Fibroblast of gingiva (primary cell): ENCODE results near the gene LHX5.

Source experiments
- DNase-seq: peaks from one replicate; pipeline ENCODE4 v3.0.0-alpha.2; 2011; ENCODE audit warnings: low read depth

Gene LHX5

DNA sequence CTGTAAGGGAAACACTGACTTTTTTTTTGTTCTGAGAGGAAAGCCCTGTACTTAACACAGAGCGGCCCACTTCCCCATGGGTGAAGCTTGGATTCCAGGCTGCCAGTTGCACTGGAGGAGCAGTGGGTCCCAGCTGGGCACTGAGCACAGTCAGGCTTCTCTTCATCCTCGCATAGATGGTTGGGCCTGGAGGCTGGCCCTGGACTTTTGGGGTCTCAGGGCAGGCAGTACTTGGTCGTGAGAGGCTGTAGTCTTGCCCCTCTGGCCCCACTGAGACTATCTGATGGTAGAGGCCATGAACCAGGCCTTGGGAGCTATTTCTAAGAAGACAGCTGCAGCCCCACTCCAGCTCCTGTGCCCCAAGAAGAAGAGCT is 6.2 kb upstream of the LHX5 start:
- DNase-seq, result no peak

DNA sequence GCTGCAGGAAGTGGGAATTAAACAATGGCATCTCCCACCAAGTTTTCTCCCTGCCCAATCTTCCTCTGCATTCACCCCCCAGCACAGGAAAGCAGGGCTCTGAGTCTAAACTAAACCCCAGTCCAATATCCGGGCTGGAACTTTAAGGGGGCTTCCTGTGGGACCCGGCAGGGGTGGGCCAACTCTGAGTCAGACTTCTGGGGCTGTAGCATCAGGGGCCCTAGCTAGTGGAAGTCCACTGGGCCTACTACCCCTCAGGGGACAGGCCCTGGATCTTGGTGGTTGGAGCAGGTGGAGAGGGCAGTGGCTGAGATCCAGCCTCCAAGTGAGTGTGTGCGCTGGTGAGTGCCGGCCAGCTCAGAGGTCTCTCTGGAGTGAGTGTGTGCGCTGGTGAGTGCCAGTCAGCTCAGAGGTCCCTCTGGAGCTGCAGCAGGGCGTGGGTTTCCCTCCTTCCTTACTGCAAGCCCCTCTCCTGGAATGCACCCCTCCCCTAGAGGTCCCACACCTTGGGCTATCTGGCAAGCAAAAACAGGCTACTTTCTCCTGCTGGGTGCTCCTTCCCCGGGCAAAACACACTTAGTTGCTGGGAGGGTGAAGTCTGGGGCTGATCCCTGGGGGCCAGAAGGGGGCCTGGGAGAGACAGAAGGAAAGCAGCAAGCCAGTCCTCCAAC is 5.6 kb upstream of the LHX5 start:
- DNase-seq, result no peak

DNA sequence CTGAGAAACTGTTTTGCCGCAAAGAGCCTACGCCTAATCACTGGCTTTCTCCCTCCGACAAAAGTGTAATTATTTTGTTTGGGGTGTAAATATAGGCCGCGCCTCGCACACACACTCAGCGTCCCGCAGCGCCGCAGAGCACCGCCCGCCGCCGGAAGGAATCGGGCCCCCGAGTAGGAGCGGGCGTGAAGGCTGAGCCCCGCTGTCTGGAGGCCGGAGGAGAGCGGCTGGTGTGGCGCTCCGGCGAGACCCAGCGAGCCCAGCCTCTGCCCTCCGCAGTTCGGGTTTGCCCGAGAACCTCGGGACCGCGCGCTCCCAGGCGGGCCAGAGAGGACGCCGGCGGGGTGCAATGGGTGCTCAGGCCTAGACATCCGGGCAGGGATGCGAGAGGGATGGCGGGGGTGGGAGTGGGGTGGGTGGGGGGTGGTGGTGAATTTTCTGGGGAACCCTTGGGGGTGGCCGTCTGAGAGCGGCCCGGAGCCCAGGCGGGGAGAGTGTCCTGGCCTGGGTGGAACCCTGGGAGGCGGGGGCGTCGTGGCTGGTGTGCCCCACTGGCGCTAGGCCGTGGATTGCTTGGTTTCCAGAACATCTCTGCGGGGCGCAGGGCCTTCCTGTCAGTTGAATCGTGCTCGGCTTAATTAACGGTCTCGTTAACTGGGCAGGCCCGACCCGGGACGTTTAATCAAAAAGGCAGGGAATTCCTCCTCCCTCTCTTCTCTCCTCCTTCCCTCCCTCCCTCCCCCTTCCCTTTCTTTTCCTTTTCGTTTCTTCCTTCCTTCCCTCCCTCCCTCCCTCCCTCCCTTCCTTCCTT is 4.7 kb upstream of the LHX5 start:
- no peak for DNase-seq

DNA sequence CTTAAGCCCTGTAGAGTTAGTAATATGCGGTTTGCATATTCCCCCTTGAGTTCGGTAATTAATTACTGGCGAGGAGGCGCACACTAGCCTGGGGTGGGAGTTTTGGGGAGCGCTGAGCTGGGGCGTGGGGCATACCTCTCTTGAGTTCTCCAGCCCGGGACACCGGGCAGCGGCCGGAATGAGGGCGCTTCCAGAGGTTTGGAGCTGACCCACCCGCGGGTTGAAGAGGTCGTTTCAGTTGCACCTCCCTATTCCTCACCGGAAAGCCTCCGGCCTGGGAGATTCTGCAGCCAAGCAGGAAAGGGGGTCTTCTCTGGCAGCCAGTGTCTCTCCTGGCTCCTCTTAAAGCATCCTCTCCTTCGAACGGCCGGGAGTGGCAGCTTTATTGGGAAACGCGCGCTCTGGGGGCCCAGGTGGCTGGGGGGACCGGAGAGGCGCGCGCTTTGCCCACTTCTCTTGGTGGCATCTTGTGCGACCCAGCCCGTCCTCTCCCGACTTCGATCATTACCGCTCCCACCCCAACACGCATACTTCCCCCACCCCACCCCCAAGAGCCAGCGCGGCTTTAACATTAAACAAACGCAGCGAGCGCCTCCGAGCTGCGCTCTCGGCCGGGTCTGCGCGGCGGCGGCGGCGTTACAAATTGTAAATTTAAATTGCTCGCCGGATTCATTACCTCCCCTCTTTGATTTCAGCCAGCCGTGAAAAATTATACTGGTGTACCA is 3.9 kb upstream of the LHX5 start:
- DNase-seq, result no peak

GRCh38 chr12:113474635-113475436 is 3.2 kb upstream of the LHX5 start:
- DNase-seq, result no peak

DNA sequence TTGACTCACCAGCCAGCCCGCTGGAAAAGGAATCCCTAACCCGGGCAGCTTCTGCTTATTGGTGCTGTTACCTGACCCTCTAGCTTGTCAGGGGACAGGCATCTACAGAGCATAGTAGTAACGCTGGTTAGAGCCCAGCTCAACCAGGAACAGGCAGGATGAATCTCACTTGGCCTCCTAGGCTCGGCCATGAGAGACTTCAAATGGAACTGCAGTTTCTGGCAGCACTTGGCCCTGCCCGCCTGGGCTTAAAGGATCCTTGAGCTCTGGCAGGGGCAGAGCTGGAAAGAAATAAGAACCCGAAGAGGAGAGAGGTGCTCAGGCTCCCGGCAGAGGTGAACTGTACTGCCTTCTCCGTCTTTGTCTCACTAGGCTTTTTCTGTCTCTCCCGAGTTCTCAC is 2.3 kb upstream of the LHX5 start:
- DNase-seq, result no peak

DNA sequence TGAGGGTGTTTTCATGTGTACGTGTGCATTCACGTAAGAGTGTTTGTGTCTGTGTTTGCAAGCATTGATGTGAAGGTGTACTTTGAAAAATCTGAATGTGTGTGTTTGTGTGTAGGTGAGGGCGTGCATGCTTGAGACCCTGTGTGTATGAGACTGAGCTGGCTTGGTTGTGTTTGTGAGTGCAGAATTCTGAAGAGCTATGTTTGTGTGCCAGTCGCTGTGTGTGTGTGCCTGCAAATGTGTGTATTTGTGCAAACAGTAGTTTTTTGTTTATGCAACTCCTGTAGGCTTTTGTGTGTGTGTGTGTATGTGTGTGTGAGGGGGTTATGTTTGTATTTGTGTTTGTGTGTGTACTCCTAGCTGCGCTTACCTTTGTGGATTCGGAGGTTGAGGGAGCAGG is 1.7 kb upstream of the LHX5 start:
- no peak for DNase-seq

DNA sequence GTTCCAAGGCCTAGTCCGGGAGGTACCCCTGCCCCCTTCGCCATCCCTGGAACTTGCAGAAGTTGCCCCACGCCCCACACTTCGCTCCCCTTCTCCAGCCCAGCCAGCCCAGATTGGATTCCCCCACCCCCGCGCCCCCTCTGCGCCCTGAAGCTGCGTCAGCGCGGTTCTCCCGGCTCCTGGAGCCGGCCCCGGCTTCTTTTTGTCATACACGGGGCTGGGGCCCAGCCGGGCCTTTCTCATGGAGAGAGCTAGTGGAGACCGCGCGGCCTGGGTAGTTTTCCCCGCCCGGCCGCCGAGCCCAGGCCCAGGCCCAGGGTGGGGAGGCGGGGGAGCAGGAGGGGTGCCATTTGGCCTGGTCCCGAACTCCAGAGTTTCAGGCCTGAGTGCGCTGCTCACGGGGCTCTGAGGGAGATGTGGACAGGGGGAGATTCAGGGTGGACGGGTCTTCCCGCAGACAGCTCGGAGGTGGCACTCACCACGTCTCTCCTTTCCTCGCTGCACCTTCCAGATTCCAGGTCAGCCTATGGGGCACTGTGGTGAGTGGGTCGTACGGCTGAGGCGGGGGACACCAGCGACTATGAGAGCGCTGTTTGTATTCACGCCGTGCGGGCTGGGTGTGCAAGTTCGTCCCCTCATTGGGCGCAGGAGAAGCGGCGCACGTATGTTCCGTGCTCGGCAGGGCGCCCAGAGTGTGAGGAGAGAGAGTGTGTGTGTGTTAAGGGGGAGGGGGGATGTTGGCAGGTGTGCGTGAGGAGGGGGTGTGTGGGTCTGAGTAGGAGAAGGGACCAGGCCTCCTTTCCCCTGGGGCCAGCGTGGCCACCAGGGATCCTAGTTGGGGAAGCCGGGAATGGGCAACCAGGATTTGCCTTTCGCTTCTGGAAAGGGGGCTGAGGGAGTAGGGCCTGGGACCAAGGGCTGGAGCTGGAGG is 785 bp upstream of the LHX5 start:
- DNase-seq, result no peak

- DNase-seq, result no peak
These were observed 626 bp downstream of the LHX5 start for GRCh38 chr12:113470871-113471618.

- DNase-seq, result no peak
These were observed 1.5 kb downstream of the LHX5 start for GRCh38 chr12:113469949-113470743.

DNA sequence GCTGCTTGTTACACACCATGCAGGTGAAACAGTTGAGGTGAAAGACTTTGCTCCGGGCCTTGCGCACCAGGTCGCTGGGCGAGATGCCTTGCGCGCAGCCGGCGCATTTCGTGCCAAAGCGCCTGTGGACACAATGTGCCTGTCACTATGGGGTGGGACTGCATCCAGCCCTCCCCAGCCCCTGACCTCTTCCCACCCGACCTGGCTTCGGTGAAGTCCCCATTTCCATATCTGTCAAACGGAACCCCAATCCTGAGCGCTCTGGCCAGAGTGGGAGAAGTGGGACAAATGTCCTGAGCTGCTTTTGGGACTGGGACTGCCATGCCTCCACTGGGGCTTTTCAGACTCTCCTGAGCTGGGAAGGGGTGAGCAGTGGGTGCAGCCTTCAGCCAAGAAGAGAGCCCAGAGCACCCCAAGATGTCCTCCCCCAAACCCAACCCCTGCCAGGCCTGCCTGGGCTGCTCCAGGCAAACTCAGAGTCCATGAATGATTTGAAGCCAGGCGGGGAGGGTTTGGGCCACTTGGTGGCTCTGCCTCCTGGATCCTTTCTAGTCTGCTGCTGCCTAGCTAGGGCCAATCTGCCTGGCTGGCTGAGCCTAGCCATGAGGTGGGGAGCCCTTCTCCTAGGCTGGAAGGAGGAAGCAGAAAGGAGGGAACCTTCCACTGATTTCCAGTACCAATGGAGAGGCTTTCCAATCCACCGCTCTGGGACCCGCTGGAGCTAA is 2.3 kb downstream of the LHX5 start:
- DNase-seq, result no peak

GRCh38 chr12:113468365-113469223 is 3.1 kb downstream of the LHX5 start:
- no peak for DNase-seq

DNA sequence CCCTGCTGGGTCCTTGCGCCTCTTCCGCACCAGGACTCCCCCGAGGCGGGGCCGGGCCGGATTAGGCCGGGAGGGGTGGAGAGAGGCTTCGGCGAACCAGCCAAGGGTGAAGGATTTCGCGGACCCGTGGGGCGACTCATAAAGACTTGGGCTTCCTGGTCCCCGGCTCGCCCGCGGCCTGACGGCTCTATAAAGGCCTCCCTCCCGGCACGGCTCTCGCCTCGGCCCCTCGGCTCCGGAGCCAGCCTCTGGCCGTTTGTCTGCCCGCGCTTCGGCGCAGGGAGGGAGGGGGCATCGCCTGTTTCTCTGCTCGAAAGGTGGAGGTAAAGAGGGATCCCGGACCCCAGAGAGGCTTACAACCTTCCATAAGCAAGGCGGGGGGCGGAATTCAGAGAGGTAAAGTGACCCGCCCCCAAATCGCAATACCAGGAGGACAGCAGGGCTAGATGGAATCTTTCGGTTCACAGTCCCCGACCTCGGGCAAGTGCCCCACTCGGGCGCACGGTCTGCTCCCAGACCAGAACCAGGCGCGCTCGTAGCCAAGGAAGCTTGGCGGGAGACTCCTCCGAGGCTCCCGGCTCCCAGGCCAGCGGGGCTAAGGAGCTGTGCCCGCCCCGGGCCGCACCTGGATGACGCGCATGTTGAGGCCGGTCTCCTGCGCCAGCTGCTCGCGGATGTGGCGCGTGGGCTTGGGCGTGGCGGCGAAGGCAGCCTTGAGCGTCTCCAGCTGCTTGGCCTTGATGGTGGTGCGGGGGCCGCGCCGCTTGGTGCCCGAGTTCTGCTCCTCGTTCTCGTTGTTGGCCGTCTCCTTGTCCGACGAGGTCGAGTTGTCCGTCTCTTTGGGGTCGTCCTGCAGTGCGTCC is 3.9 kb downstream of the LHX5 start:
- DNase-seq, result no peak

- DNase-seq, result no peak
These were observed 4.5 kb downstream of the LHX5 start for GRCh38 chr12:113467142-113467501.

- DNase-seq, result no peak
These were observed 5.1 kb downstream of the LHX5 start for GRCh38 chr12:113466454-113467141.

- DNase-seq, result no peak
These were observed 5.7 kb downstream of the LHX5 start for GRCh38 chr12:113465808-113466453.
